MM.1S (cell line): ENCODE measurements around the gene LACRT.

Experiments
- CTCF ChIP-seq: fragments of 300-600 bp; sonication (generic); IDR thresholded peaks from 2 replicates; pipeline ENCODE4 v1.5.1; 2016; ENCODE audit warnings: antibody characterized with exemption, low read length, mixed read lengths
- EZH2 ChIP-seq: fragments of 300-600 bp; sonication (generic); optimal IDR thresholded peaks from 2 replicates; pipeline ENCODE3; 2017; ENCODE audit warnings: low read depth, mild to moderate bottlenecking, antibody characterized with exemption, low read length, mixed read lengths
- EZH2phosphoT487 ChIP-seq: fragments of 300-600 bp; sonication (generic); IDR thresholded peaks from 2 replicates; pipeline ENCODE4 v1.6.1; 2018; ENCODE audit warnings: antibody characterized with exemption, low read length

DNA sequence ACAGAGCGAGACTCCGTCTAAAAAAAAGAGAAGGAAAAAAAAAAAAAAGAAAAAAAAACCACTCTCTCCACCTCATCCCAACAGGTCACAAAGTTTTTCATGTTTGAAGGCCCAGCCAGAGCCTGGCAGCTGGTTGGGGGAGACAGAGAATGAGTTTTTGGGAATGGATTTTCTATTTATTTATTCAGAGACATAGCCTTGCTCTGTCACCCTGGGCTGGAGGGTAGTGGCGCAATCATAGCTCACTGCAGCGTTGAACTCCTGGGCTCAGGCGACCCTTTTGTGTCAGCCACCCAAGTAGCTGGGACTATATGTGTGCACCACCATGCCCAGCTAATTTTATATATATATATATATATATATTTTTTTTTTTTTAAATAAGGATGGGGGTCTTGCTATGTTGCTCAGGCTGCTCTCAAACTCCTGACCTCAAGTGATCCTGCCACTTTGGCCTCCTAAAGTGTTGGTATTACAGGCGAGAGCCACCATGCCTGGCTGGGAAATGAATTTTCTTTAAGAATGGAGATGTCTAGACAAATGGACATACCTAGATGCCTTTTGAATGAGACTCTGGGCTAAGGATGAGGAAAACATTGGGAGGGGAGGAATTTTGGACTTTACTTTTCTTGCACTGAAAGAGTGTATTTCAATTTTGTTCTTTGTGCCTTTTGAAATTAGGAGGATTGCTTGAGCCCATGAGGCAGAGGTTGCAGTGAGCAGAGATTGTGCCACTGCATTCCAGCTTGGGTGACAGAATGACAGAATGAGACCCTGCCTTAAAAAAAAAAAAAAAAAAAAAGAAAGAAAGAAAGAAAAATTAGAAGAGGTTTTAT, 29.3 kb downstream of the LACRT start:
- no peak for TF ChIP-seq CTCF
- no peak for TF ChIP-seq EZH2
- no peak for TF ChIP-seq EZH2phosphoT487
